Lower leg skin (tissue), 3 donors: ENCODE data around the gene CCHCR1.

ENCODE experiments used
- CTCF ChIP-seq, 3 donors: fragments of 450-650 bp; IDR thresholded peaks; one replicate each; pipeline ENCODE4 v1.5.1; 2016; ENCODE audit warnings: antibody characterized with exemption in 3 of 3, mild to moderate bottlenecking in 3 of 3, moderate library complexity in 2 of 3
- POLR2A ChIP-seq, 2 donors: fragments of 450-650 bp; IDR thresholded peaks; one replicate each; pipeline ENCODE4 v1.6.1; 2016 to 2017; ENCODE audit warnings: antibody characterized with exemption in 2 of 2, mild to moderate bottlenecking in 1 of 2, moderate library complexity in 1 of 2

DNA sequence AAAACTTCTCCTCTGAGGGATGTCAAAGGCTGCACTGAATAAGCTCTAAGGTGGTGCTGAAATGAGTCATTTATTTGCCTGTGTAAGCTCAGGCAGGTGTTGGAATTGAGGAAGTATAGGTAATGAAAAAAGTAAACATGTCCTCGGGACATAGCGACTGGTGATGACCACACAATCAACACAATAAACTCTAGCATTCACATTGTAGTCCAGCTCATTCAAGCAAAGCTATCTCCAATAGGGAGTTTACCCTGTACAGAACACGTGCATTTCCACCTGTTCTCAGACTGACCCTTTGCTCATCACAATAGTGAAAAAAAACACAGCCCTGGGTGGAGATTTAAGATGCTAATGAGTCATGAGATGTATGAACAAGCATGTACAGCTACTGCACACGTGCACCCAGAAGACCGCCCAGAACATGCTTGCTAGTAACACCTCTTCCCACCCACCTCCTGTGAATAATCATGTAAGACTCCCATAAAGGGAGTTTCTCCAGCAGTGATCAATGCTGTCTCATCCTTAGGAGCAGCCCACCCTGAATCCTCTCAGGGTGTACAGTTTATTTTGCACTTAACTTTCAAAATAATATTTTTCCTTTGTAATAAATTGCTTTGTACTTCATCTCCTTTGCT lies 45.9 kb upstream of the CCHCR1 start:
- TF ChIP-seq CTCF (IDR thresholded peaks at IDR 0.05) (no peak), POLR2A (IDR thresholded peaks at IDR 0.05) (no peak)
